Measurements from ENCODE around the gene ADAM23.

The ADAM23 gene

GRCh38 chr2:206614811-206615210 lies 171.5 kb downstream of the ADAM23 start:
- TF ChIP-seq, protein P1, sequence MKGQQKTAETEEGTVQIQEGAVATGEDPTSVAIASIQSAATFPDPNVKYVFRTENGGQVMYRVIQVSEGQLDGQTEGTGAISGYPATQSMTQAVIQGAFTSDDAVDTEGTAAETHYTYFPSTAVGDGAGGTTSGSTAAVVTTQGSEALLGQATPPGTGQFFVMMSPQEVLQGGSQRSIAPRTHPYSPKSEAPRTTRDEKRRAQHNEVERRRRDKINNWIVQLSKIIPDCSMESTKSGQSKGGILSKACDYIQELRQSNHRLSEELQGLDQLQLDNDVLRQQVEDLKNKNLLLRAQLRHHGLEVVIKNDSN (IDR thresholded peaks at IDR 0.05): no peak
- TF ChIP-seq MAX (IDR thresholded peaks at IDR 0.05): no peak
- no peak for TF ChIP-seq TAF1 (IDR thresholded peaks at IDR 0.05; ENCODE audit: low read depth)
- no peak for TF ChIP-seq RAD21 (IDR thresholded peaks at IDR 0.05; ENCODE audit: low read depth)
- TF ChIP-seq YY1 (IDR thresholded peaks at IDR 0.05; ENCODE audit: low read depth): no peak
- TF ChIP-seq NFIC (IDR thresholded peaks at IDR 0.05): no peak
- no peak for TF ChIP-seq EGR1 (IDR thresholded peaks at IDR 0.05)
- TF ChIP-seq TCF12 (IDR thresholded peaks at IDR 0.05; ENCODE audit: low read depth): no peak
- no peak for TF ChIP-seq FOXM1 (IDR thresholded peaks at IDR 0.05; ENCODE audit: borderline replicate concordance, low read depth)
- TF ChIP-seq CREB1 (IDR thresholded peaks at IDR 0.05; ENCODE audit: low read depth): no peak
- TF ChIP-seq CEBPB (IDR thresholded peaks at IDR 0.05): no peak

DNA sequence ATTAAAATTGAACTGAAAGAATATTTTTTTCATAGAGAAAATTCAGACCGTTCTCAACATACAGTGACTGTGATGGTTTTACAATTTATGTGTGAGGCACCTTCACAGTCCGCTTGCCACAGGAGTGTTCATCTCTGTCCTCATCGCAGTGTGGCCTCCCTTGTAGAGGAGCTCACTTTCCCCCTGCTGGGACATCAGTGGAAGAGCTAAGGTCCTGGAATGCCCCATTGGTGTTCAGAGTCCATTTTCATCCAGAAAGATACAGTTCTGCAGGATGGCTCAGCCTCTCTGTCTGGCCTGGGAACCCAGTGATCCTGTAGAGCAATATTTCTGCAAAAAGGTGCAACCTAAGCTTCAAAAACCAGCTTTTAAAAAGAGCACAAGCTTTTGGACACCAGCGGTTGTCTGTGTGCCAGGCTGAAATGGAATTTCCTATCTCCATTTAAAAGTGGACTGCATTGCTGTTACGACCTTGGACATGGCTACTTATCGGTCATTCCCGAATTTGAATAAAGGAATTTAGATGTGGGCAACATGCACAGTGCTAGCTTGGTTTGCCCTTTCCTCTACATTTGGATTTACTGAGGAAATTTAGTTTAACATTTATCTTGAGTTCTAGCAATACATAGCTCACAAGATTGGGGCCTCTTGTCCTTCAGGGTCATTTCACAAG lies 172.2 kb downstream of the ADAM23 start:
- TF ChIP-seq CEBPB (IDR thresholded peaks at IDR 0.05) (no peak), RAD21 (IDR thresholded peaks at IDR 0.05; ENCODE audit: low read depth) (no peak), TEAD4 (IDR thresholded peaks at IDR 0.05) (no peak), TAF1 (IDR thresholded peaks at IDR 0.05; ENCODE audit: low read depth) (no peak), EGR1 (IDR thresholded peaks at IDR 0.05) (no peak), ZBTB7A (IDR thresholded peaks at IDR 0.05; ENCODE audit: low read depth) (no peak), REST (IDR thresholded peaks at IDR 0.05; ENCODE audit: low read depth) (no peak), MAX (IDR thresholded peaks at IDR 0.05) (no peak), CREB1 (IDR thresholded peaks at IDR 0.05; ENCODE audit: low read depth) (no peak)

DNA sequence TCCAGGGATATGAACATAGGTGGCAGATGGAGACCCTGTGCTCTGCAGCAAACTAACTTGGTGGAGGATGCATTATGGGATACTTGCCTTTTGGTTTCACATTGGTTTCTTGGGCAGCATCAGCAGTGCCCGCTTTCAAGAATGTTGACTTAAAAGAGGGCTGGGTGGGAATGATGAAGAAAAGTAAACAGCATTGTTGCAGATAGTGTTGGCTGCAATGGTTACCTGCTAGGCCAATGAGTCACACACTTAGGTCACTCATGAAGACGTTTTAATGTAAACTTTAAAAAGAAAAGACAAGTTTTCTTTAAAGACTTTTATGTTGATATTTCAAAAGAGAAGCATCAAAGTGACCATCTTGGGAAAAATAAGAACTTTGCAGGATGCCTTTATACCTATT lies 172.8 kb downstream of the ADAM23 start:
- TF ChIP-seq FOXM1 (IDR thresholded peaks at IDR 0.05; ENCODE audit: borderline replicate concordance, low read depth) (no peak), EGR1 (IDR thresholded peaks at IDR 0.05) (no peak), EP300 (IDR thresholded peaks at IDR 0.05; ENCODE audit: borderline replicate concordance) (no peak), TCF12 (IDR thresholded peaks at IDR 0.05; ENCODE audit: low read depth) (no peak), ZBTB7A (IDR thresholded peaks at IDR 0.05; ENCODE audit: low read depth) (no peak), TAF1 (IDR thresholded peaks at IDR 0.05; ENCODE audit: low read depth) (no peak)
- TF ChIP-seq, protein P1 (IDR thresholded peaks at IDR 0.05): no peak

GRCh38 chr2:206619011-206619410 lies 175.7 kb downstream of the ADAM23 start:
- no peak for TF ChIP-seq ZBTB7A (IDR thresholded peaks at IDR 0.05; ENCODE audit: low read depth)
- TF ChIP-seq CREB1 (IDR thresholded peaks at IDR 0.05; ENCODE audit: low read depth): no peak
- no peak for TF ChIP-seq TAF1 (IDR thresholded peaks at IDR 0.05; ENCODE audit: low read depth)
- TF ChIP-seq EGR1 (IDR thresholded peaks at IDR 0.05): no peak
- TF ChIP-seq REST (IDR thresholded peaks at IDR 0.05; ENCODE audit: low read depth): no peak
- no peak for TF ChIP-seq FOXM1 (IDR thresholded peaks at IDR 0.05; ENCODE audit: borderline replicate concordance, low read depth)
- TF ChIP-seq TEAD4 (IDR thresholded peaks at IDR 0.05): no peak
- TF ChIP-seq TCF12 (IDR thresholded peaks at IDR 0.05; ENCODE audit: low read depth): no peak

DNA sequence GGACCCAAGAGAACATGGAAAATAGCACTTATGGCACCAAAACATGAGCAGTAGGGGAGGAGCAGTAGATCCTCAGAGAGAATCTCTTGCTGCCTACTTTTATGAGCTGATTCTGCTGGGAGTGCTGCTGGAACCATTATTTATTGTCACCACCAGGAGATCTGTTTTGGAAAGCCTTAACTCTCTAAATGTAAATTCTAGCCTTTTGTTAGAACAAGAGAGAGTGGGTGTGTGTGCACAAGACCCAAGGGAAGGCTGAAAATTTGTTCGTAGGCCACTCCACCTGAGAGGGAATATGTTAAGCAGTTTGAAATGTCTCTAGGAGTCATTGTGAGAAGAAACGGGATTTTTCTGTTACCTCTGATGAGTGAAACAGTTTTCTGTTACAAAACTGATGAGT lies 182.8 kb downstream of the ADAM23 start:
- no peak for TF ChIP-seq ZBTB7A (IDR thresholded peaks at IDR 0.05; ENCODE audit: low read depth)
- no peak for TF ChIP-seq FOXM1 (IDR thresholded peaks at IDR 0.05; ENCODE audit: borderline replicate concordance, low read depth)
- TF ChIP-seq CEBPB (IDR thresholded peaks at IDR 0.05): no peak
- TF ChIP-seq RAD21 (IDR thresholded peaks at IDR 0.05; ENCODE audit: low read depth): no peak
- TF ChIP-seq REST (IDR thresholded peaks at IDR 0.05; ENCODE audit: low read depth): no peak
- no peak for TF ChIP-seq TAF1 (IDR thresholded peaks at IDR 0.05; ENCODE audit: low read depth)
- TF ChIP-seq TCF12 (IDR thresholded peaks at IDR 0.05; ENCODE audit: low read depth): no peak
- TF ChIP-seq CREB1 (IDR thresholded peaks at IDR 0.05; ENCODE audit: low read depth): no peak
- TF ChIP-seq EGR1 (IDR thresholded peaks at IDR 0.05): no peak
- no peak for TF ChIP-seq YY1 (IDR thresholded peaks at IDR 0.05; ENCODE audit: low read depth)
- no peak for TF ChIP-seq TEAD4 (IDR thresholded peaks at IDR 0.05)
- TF ChIP-seq EP300 (IDR thresholded peaks at IDR 0.05; ENCODE audit: borderline replicate concordance): no peak
- TF ChIP-seq NFIC (IDR thresholded peaks at IDR 0.05): no peak
- no peak for TF ChIP-seq MAX (IDR thresholded peaks at IDR 0.05)
- TF ChIP-seq, protein P1 (IDR thresholded peaks at IDR 0.05): no peak

All from Ishikawa (cell line).